Right lung (tissue), 5 donors: Measurements from ENCODE around the gene FGF11. TPM values are rescaled to one million over a fixed set of nuclear protein-coding genes. Genes with fewer than 3 reads are reported as not detected.
"Not testable (repeated sequence)": the region's sequence is repeated elsewhere in the genome, so short reads cannot be mapped to it uniquely, and the experiment has no call there.

ENCODE experiments used
- DNase-seq, 2 donors: peaks; one replicate each; pipeline ENCODE4 v3.0.0-alpha.2; 2013
- polyA plus RNA-seq, 5 donors: library from polyadenylated mRNA; unstranded; fragments of 120-200 nt; gene quantifications; one replicate each; pipeline versions ENCODE4 v1.2.1 to v1.2.3, GENCODE V29; 2013; ENCODE audit warnings: inconsistent platforms in 1 of 5, low replicate concordance in 1 of 5; ENCODE audit not compliant: insufficient read length in 5 of 5, insufficient read depth in 1 of 5

FGF11 gene
- polyA plus RNA-seq, 5 donors = 1.4 to 2.5 (median 1.9) TPM

DNA sequence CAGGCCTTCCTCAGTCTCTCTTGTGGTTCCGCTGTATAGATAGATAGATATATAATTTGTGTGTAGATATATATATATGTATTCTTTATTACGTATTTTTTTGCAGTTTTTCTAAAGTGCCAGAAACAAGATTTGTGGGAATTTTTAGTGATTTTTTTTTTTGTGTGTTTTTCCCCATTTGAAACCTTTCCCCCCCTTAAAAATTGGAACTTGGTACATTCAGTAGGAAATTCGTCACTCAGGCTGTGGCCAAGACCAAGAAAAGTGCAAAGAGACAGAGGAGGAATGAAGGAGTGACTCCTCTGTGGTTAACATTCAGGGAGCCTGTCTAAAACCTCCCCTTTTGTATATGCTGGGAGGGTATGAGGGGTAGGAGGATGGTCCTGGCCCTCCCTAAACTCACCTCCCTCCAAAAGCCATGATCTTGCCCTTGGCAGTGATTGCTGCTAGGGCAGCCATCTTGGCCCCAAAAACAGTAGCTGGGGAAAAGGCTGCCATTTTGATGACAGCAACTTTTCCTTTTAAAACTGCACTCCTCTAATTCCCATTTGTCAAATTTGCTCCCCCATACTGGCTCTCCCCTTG, 20.7 kb downstream of the FGF11 start:
- no peak for DNase-seq

DNA sequence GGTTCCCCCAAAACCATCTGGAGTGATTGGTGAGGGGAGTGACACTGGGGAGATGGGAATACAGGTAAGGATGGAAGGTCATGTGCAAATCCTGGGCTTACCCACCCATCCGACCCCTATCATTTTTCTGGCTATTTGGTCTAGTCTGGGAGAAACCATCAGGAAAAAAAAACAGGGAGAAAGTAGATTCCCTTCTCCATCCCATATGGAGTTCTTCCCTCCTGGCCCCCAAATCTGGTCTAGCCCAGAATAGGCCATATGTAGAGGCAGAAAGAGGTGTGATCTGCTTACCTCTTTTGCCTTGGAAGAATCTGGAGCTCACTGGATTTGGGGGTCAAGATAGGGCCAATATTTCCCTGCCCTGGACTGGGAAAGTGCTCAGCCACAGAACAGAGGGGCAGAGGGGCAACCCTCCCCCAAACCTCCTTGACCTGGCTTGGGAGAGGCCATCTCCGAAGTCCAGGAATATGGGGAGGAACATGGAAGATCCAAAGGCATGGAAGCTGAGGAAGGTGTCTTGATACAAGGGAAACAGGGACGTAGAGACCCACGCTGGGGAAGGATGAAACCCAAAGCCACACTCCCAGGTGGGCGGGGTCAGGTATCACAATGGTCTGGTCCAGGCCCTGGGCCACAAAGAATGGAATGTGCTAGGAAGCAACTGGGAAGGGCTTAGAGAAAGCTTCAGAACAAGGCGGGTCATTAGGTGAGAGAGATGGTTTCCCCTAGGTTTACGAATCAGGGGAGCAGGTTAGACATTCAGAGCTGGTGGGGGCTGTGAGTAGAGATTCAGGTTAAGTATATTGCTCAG, 21.7 kb downstream of the FGF11 start:
- no peak for DNase-seq

DNA sequence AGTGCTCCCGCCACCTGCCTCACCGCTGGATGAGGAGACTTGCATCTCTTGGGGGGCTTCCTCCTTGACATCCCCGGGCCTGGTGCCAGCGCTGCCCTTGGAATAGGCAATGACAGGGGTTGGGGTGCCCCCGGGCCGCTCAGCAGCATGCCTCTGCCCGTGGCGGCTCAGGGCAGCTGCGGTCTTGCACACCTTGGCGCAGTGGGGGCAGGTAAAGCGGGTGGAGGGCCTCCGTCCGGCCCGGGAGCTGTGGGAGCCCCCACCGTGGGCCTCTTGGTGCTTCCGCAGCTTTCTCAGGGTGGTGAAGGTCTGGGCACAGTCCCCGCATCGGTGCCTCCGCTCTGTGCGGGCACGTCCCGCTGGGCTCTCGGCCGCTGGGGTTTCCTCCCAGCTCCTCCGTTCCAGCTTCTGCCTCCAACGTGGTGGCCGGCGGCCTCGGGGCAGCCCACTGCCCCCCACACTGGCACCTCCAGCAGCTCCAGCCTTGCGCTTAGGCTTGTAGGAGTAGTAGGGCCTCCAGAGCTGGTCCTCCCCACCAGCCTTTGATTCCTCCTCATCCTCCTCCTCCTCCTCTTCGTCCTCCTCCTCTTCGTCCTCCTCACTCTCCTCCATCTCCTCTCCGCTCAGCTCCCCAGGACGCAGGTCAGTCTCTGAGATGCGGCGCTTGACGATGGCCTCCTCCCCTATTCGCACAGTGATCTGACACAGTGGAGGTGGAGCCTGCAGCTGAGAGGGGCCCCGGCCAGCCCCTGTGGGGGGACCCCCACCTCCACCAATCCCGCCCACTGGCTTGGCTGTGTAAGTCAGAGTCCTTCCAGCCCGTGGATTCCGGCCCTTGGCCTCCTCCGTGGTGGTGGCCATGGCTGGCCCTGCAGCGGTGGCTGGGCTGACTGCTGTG, 23.4 kb downstream of the FGF11 start:
- DNase-seq = no peak

DNA sequence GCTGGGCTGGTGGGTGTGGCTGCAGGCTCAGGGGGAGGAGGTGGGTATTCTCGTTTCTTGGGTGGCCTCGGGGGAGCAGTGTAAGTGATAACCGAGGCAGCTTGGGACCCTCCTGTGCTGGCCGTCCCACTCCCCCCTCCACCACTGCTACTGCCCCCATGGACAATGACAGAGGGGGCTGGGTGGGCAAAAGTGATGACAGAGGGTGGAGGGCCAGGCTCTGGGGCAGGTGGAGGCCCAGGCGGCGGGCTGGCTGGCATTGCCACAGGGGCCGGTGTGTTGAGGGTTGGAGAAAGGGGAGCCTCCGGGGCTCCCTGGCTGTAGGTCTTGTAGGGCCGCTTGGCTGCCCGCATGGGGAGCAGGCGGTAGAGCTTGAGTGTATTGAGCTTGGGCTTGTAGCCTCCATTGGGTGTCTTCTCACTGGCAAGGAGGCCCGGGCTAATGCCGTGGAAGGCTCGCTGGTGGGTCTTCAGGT, 24.1 kb downstream of the FGF11 start:
- no peak for DNase-seq

DNA sequence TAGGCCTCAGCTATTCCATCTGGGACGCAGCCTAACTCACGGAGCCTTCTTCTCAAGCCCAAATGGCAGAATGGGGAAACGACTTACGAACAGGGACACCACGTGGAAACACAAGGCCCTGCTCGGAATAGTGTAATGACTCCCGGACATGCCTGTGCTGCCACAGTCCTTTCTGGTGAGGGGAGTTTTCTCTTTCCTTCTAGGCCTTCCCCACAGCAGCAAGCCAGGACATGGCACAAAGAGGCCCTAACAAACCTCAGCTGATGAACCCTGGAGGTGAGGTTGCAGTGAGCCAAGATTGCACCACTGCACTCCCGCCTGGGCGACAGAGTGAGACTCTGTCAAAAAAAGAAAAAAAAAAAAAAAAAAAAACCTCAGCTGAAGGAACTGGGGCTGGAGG, 24.8 kb downstream of the FGF11 start:
- no peak for DNase-seq

DNA sequence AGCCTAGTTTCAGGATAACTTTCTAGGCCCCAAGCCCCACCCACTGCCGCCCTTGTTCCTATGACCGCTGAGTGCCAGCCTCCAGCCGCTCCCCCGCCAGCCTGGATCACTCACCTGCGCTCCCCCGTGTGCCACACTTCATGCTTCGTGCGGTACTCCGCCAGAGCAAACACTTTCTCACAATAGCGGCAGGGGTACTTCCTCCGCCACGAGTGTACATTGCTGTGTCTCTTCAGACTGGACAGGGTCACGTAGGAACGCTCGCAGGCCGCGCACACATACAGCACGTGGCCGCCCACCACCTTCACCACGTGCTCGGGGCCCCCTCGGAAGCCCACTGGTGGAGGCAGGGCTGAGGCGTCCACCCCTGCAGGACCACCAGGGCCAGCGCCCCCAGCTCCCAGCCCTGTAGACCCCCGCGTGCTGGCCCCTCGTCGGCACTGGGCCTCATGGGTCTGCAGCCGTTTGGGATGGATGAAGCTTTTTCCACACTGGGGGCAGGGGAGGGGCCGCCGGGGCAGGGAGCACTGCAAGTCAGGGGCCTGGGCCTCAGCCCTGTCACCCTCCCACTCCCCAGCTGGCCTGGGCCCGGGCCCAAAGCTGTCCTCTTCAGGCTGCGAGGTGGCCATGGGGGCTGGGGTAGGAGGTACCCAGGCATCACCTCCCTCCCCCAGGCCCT, 26.4 kb downstream of the FGF11 start:
- peak in 1 of 2 donors; percentile 17 for DNase-seq

DNA sequence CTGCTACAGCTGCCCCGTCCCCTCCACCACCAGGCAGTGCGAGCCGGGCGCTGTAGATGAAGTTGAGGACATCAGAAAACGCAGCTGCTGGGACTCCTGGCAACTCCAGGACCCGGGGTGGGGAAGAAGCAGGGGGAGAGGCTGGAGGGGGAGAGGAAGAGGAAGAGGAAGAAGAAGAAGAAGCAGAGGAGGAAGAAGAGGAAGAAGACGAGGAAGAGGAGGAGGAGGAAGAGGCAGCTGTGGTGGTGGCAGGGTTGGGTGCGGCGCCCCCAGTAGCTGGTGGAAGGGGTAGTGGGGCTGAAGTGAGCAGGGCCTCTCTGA, 27.0 kb downstream of the FGF11 start:
- DNase-seq = no peak

DNA sequence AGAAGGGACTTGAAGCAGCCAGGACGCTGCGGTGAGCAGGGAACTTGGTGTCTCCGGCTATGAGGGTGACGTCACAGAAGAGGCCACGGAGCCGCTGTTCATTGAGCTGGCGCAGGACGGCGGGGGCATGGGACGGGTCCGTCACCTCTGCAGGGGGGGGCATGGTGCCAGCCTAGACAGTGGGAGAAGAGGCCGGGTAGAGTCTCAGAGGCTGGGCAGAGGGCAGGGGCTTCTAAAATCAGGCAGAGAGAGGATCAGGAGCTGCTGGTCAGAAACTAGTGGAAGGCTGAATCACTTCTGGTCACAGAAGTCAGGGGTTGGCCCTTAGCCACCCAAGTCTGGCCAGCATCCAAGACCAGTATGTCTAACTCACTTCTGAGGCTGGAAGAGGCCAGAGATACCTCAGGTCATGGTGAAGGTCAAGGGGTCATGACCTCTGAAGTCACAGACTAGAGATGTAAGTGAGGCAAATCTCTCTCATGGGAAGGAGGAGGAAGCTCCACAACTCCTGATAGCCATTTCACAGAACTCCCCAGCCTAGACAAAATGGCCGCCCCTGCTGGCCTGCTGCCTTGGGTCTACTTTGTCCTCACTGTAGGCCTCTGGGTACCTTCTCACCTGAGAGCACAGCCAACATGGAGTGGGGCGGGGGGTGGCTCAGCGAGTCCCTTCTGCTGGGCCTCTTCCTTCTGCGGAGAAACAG, 27.5 kb downstream of the FGF11 start:
- DNase-seq = no peak

DNA sequence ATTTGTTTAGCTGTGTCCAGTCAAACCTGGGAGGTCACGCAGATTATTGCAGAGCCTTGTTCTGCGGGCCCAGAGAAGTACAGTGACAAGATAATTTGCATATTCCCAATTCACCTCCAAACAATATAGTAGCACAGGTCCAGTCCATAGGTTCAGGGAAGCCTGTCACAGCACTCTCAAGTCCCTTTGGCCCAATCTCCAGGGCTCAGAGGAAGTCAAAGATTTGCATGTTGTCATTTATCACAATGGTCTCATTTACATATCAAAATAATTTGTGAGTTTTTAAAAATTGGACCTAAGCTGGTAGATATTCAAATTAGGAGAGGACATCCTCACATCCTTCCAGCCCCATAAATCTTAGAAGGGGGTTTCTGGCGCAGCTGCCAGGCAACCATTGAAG, 28.2 kb downstream of the FGF11 start:
- DNase-seq = no peak

DNA sequence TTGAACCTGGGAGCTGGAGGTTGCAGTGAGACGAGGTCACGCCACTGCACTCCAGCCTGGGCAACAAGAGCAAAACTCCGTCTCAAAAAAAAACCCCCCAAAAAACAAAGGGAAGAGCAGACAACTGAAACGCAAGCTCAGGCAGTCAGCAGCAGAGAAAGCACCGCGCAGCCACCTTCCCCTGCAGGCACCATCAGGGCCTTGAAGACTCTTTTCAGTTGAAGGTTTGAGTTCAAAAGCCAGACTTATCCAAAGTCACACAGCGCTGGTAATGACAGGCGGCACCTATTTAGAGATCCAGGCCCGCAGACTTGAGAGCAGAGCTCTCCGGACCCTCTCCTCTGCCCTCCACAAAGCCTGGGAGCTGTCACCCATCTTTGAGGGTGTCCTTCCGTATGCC, 29.0 kb downstream of the FGF11 start:
- DNase-seq = no peak

DNA sequence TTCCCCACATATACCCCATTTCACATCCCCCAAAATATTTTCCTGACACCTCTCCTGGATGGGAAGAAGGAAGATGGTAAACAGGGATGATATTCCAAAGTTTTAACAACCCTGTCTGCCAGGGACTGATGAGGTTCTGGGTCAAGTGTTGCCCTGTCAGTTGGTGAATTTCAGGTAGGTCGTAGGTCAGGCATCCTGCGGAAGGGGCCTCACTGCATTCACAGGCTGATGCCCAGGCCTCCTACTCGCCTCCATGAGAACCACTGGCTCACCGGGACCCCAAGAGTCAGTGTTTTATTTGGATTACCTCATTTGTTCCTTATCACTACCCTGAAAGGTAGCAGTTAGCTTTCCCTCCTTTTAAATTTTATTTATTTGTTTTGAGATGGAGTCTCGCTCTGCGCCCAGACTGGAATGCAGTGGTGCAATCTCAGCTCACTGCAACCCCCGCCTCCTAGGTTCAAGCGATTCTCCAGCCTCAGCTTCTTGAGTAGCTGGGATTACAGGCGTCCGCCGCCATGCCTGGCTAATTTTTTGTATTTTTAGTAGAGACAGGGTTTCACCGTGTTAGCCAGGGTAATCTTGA, 29.6 kb downstream of the FGF11 start:
- no peak for DNase-seq

DNA sequence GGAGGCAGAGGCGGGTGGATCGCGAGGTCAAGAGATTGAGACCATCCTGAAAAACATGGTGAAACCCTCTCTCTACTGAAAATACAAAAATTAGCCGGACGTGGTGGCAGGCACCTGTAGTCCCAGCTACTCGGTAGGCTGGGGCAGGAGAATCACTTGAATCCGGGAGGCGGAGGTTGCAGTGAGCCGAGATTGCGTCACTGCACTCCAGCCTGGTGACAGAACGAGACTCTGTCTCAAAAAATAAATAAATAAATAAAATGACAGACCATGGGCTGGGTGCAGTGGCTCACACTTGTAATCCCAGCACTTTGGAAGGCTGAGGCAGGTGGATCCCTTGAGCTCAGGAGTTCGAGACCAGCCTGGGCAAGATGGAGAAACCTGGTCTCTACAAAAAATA, 30.5 kb downstream of the FGF11 start:
- not testable (repeated sequence) for DNase-seq

DNA sequence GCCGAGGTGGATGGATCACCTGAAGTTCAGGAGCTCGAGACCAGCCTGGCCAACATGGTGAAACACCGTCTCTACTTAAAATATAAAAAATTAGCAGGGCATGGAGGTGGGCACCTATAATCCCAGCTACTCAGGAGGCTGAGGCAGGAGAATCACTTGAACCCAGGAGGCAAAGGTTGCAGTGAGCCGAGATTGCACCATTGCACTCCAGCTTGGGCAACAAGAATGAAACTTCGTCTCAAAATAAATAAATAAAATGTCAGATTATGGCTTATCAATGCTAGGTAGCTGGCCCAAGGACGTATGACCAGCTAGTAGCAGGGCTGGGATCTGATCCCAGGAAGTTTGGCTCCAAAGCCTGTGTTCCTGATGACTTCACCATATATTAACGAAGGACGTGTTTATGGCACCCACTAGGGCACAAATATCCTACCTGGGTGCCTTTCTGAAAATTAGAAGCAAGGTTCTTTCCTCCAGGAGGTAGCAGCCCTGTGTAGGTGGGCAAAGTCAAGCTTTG, 31.2 kb downstream of the FGF11 start:
- DNase-seq = not testable (repeated sequence)

DNA sequence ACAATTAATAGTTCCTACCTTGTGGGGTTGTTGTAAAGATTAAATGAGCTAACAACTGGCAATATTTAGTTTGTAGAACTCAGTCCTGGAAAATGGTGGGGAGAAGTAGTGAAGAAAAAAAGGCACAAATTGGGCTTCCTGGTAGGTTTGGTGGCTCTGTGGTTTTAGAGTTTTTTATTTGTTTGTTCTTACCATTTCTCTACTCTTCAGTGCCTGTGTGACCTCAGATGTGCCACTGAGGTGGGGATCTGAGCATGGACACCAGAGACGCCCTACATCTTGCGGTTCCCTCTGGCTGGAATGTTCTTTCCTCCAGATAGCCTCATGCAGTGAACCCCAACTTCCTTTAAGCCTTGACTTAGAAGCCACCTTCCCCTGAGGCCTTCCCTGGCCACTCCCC, 32.4 kb downstream of the FGF11 start:
- DNase-seq = no peak

DNA sequence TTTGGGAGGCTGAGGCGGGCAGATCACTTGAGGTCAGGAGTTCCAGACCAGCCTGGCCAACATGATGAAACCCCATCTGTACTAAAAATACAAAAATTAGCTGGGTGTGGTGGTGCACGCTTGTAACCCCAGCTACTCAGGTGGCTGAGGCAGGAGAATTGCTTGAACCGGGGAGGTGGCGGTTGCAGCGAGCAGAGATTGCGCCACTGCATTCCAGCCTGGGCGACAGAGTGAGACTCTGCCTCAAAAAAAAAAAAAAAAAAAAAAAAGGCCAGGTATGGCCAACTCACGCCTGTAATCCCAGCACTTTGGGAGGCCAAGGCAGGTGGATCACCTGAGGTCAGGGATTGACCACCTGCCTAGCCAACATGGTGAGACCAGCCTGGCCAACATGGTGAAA, 35.5 kb downstream of the FGF11 start:
- not testable (repeated sequence) for DNase-seq

DNA sequence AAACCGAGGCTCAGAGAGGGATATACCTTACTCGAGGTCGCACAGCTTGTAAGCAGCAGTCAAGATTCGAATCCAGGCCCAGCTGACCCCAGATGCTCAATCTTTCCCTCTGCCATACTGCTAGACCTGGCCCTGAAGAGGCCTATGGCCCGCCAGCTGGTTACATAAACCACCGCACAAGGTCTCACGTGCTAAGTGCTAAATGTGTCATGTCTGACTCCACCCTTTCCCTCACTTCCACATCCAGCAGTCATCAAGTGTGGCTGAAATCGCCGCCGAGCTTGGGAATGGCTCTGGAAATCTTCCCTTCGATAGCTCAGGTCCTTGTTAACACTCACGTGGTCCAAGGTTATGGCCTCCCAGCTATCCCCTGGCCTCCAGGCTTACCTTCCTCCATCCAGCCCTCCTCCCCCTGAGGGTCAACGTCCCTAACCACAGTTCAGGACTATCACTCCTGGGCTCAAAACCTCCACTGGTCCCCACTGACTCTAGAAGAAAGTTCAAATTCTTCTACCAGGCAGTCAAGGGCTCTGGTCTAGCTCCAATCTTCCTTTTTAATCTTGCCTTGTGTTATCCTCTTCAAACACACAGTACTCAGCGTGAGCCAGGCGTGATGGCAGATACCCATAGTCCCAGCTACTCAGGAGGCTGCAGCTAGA, 36.6 kb downstream of the FGF11 start:
- DNase-seq = no peak

DNA sequence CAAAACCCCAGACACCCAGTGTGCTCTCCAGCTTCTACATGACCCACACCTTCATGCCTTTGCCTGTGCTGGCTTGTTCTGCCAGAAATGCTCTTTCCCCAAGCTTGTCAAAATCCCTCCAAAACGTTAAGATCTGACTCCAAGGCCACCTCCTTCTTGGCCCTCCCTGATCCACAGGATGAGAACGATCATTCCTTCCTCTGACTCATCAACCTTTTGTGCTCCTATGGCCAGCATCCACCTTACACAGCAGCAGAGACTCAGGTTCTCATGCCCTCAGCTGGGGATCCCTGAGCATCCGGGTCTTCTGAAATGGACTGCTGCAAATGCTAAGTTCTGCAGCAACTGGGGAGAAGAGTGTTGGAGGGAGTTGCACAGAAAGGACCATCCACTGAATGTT, 37.2 kb downstream of the FGF11 start:
- DNase-seq = no peak

DNA sequence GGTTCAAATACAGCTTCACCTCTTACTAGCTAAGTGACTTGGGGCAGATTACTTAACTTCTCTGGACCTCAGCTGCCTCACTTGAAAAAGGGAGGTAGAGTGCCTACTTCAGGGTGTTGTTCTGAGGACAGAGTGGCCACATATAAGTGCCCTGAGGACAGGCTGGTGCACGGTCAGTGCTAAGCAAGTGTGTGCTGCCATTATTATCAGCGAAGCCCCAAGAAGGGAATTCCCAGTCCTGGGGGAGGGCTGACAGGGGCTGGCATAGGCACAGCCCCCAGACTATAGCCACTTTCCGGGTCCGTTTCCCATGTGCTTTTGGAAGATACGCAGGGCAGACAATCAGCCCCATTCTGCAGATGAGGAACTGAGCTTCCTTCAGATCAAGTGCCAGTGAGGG, 37.6 kb downstream of the FGF11 start:
- DNase-seq = no peak

DNA sequence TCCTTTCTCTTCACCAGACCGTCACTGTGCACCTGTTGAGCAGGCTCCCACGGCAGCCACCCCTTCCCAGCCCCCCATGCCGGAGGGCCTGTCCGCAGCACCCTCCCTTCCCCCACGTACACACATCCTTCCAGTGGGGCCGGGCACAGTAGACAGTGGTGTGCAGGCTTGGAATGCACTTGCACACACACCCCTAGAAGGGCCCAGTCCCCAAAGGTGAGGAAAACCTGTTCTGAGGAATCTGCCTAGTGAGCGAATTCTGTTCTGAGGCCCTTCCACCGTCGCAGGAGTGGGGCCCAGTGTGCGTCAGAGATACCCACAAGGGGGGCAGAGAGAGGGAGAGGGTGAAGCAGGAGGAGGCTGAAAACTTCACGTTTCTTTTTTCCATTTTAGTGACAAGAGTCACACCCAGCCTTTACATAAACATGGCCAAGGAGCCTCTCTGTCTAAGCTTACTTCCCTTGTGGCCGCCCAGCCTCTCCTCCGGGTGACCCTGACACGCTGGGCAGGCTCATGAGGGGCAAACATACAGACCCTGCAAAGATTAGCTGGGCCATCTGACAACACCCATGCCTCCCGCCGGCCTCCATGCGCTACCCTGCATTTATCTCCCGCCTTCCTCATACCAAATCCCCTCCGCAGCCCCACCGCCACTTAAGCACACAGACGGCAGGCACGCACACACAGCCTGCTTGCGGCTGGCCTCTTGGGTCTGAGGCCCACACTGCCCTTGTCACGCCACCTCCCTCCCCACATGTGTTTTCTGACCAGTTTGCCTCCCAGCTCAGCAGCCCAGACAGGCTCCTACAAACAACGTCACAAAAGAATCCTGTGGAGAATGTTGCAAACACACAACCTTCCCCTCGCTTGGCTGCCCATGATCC, 38.3 kb downstream of the FGF11 start:
- peak in 1 of 2 donors; percentile 55 for DNase-seq
